Chondrocyte (in vitro differentiated cells): ENCODE data around the gene ATAD3A. TPM values are rescaled to one million over a fixed set of nuclear protein-coding genes. Genes with fewer than 3 reads are reported as not detected.
"Not testable (repeated sequence)": the region's sequence is repeated elsewhere in the genome, so short reads cannot be mapped to it uniquely, and the experiment has no call there.

Source experiments
- DNase-seq: peaks from one replicate; pipeline ENCODE4 v3.0.0; 2021; ENCODE audit warnings: mixed read lengths, low spot score
- H3K27ac Mint-ChIP-seq: one replicate; pipeline ENCODE4 v1.8.0; 2021; ENCODE audit warnings: mild to moderate bottlenecking, moderate library complexity, mixed read lengths; ENCODE audit not compliant: unreplicated experiment
- H3K27me3 Mint-ChIP-seq: 2 replicates; pipeline ENCODE4 v1.8.0; 2021; ENCODE audit warnings: low read depth, mixed read lengths
- H3K36me3 Mint-ChIP-seq: 2 replicates; pipeline ENCODE4 v1.8.0; 2021; ENCODE audit warnings: low read depth, mixed read lengths
- H3K4me1 Mint-ChIP-seq: 2 replicates; pipeline ENCODE4 v1.8.0; 2021; ENCODE audit warnings: low read depth, mild to moderate bottlenecking, mixed read lengths
- H3K4me3 Mint-ChIP-seq: one replicate; pipeline ENCODE4 v1.8.0; 2021; ENCODE audit warnings: mild to moderate bottlenecking, moderate library complexity, mixed read lengths; ENCODE audit not compliant: unreplicated experiment
- H3K9me3 Mint-ChIP-seq: 2 replicates; pipeline ENCODE4 v1.8.0; 2021; ENCODE audit warnings: low read depth, mixed read lengths
- CTCF ChIP-seq: fragments of 200-600 bp; sonication (generic); IDR thresholded peaks from 2 replicates; pipeline ENCODE4 v1.5.0; 2021; ENCODE audit warnings: antibody characterized with exemption, mild to moderate bottlenecking, moderate library complexity
- long read RNA-seq: library from polyadenylated mRNA; stranded (forward); transcript quantifications from one replicate; pipeline ENCODE4 v2.0.0, GENCODE V29; 2021
- total RNA-seq: library from RNA; stranded (reverse); gene quantifications from 3 replicates; pipeline ENCODE4 v1.2.1, GENCODE V29; 2021

Gene ATAD3A
- total RNA-seq, result 29.9 to 39.6 TPM (median 34.6 TPM) in 3 replicates
- long read RNA-seq, transcript ATAD3A-203 (16 exons, 2,492 nt), result major isoform, 61 of 76 reads
- long read RNA-seq, partial matches to known transcripts, result 2 of 76 reads
- long read RNA-seq, other reads (novel, unspliced or antisense), result 10 of 76 reads

GRCh38 chr1:1511533-1512285, at the start of gene ATAD3A:
Gene ATAD3A, plus strand, starts transcription at chr1:1512162. Its CDS starts 107 bp downstream, at chr1:1512269.
- peak; percentile 99 for DNase-seq
- H3K27ac Mint-ChIP-seq, result peak within 1 kb of the TSS; percentile 90
- TF ChIP-seq CTCF, result no peak
- H3K9me3 Mint-ChIP-seq, result peaks cover 4% of the 10 kb centered on the region
- H3K4me3 Mint-ChIP-seq, result peak within 1 kb of the TSS; percentile 77
- H3K27me3 Mint-ChIP-seq, result no peaks in the 10 kb centered on the region
- peaks cover 18% of the 10 kb centered on the region for H3K4me1 Mint-ChIP-seq
- H3K36me3 Mint-ChIP-seq, result peaks cover 2% of the 10 kb centered on the region

- no peak overlapping the region for H3K4me3 Mint-ChIP-seq
- no peak for DNase-seq
- no peak for TF ChIP-seq CTCF
- H3K27me3 Mint-ChIP-seq, result no peaks in the 10 kb centered on the region
- no peak overlapping the region for H3K27ac Mint-ChIP-seq
- peaks cover 4% of the 10 kb centered on the region for H3K9me3 Mint-ChIP-seq
- no peaks in the 10 kb centered on the region for H3K4me1 Mint-ChIP-seq
- H3K36me3 Mint-ChIP-seq, result peaks cover 1% of the 10 kb centered on the region
These were observed 49.5 kb upstream of the ATAD3A start for GRCh38 chr1:1462318-1462966.

- Mint-ChIP-seq H3K4me1 (no peaks in the 10 kb centered on the region), H3K27me3 (no peaks in the 10 kb centered on the region), H3K36me3 (peaks cover 1% of the 10 kb centered on the region), H3K9me3 (peaks cover 4% of the 10 kb centered on the region), H3K4me3 (no peak overlapping the region), H3K27ac (no peak overlapping the region)
- no peak for TF ChIP-seq CTCF
- DNase-seq, result no peak
These were observed 48.6 kb upstream of the ATAD3A start for GRCh38 chr1:1463312-1463711.

GRCh38 chr1:1468196-1468985, 43.6 kb upstream of the ATAD3A start:
- H3K27ac Mint-ChIP-seq, DNase-seq, H3K36me3 Mint-ChIP-seq, H3K9me3 Mint-ChIP-seq, H3K27me3 Mint-ChIP-seq, H3K4me3 Mint-ChIP-seq: not testable (repeated sequence)
- H3K4me1 Mint-ChIP-seq, result peaks cover 23% of the 10 kb centered on the region

GRCh38 chr1:1470626-1471388, 41.2 kb upstream of the ATAD3A start:
- peaks cover 1% of the 10 kb centered on the region for H3K36me3 Mint-ChIP-seq
- H3K27me3 Mint-ChIP-seq, result no peaks in the 10 kb centered on the region
- peak overlapping the region; percentile 87 for H3K27ac Mint-ChIP-seq
- H3K9me3 Mint-ChIP-seq, result peaks cover 4% of the 10 kb centered on the region
- TF ChIP-seq CTCF, result no peak
- peak overlapping the region; percentile 76 for H3K4me3 Mint-ChIP-seq
- DNase-seq, result no peak
- peaks cover 28% of the 10 kb centered on the region for H3K4me1 Mint-ChIP-seq
